Lung (tissue), 12 donors: ENCODE results near the gene EVI5. TPM values are rescaled to one million over a fixed set of nuclear protein-coding genes. Genes with fewer than 3 reads are reported as not detected.

Source experiments
- ATAC-seq: fragments of 200-7000 bp; cut with Tn5 transposase; one replicate; pipeline ENCODE4 v1.9.1; 2020; ENCODE audit warnings: moderate number of reproducible peaks; ENCODE audit not compliant: insufficient read depth, low FRiP score
- DNase-seq, 3 donors: peaks; one replicate each; pipeline ENCODE4 v3.0.0-alpha.2; 2013 to 2017
- H3K27ac ChIP-seq, 2 donors: one replicate each; pipeline ENCODE4 v1.5.1; 2013; ENCODE audit warnings: mild to moderate bottlenecking in 2 of 2, moderate library complexity in 2 of 2, control low read depth in 1 of 2, inconsistent platforms in 1 of 2, low read depth in 1 of 2, low read length in 1 of 2
- H3K27me3 ChIP-seq, 3 donors: one replicate each; pipeline ENCODE4 v1.5.1; 2013; ENCODE audit warnings: low read length in 2 of 3; ENCODE audit not compliant: control insufficient read depth in 3 of 3, insufficient read depth in 3 of 3
- H3K36me3 ChIP-seq, 4 donors: one replicate each; pipeline ENCODE4 v1.5.1; 2013; ENCODE audit warnings: low read length in 4 of 4, mild to moderate bottlenecking in 1 of 4, moderate library complexity in 1 of 4; ENCODE audit not compliant: control insufficient read depth in 4 of 4, insufficient read depth in 4 of 4
- H3K4me1 ChIP-seq, 5 donors: one replicate each; pipeline ENCODE4 v1.5.1; 2013; ENCODE audit warnings: low read length in 5 of 5, mild to moderate bottlenecking in 2 of 5, moderate library complexity in 1 of 5; ENCODE audit not compliant: control insufficient read depth in 5 of 5, insufficient read depth in 5 of 5
- H3K4me3 ChIP-seq: one replicate; pipeline ENCODE4 v1.5.1; 2013; ENCODE audit warnings: mild to moderate bottlenecking, control low read depth, moderate library complexity
- H3K9ac ChIP-seq, 2 donors: one replicate each; pipeline ENCODE4 v1.5.1; 2013; ENCODE audit warnings: low read length in 2 of 2, control low read depth in 1 of 2; ENCODE audit not compliant: insufficient read depth in 1 of 2
- H3K9me3 ChIP-seq, 4 donors: one replicate each; pipeline ENCODE4 v1.5.1; 2013; ENCODE audit warnings: low read length in 3 of 4, mild to moderate bottlenecking in 1 of 4, moderate library complexity in 1 of 4; ENCODE audit not compliant: control insufficient read depth in 4 of 4, insufficient read depth in 3 of 4
- CTCF ChIP-seq: IDR thresholded peaks from 2 replicates; pipeline ENCODE4 v1.5.1; 2012; ENCODE audit warnings: mild to moderate bottlenecking; ENCODE audit errors: control extremely low read depth, extremely low read depth
- WGBS, 2 donors: extraction: QIAGEN DNeasy Blood & Tissue Kit; methylation state at CpG; one replicate each; pipeline ENCODE4 v1.1.7; 2013; 5-methylcytosine and 5-hydroxymethylcytosine counted together
- polyA plus RNA-seq, 2 donors: library from polyadenylated mRNA; stranded (reverse); fragments of 200-250 nt; gene quantifications; one replicate each; pipeline ENCODE4 v1.2.1, GENCODE V29; 2013
- total RNA-seq, 2 donors: library from RNA; depleted of rRNA in 1 of 2; stranded (reverse); fragments of >200 nt in 1 of 2; gene quantifications; one replicate each; pipeline ENCODE4 v1.2.1, GENCODE V29; 2014 to 2021
- donor health status: control.
- donor health status: control.
- donor health status: Bipolar disorder and iron deficiency.
- donor health status: healthy.
- donor health status: DM: yes; HTN: yes; CAD: no.

The EVI5 gene
- total and polyA plus RNA-seq, 4 donors = 4.9 to 88.8 (median 25.1) TPM

DNA sequence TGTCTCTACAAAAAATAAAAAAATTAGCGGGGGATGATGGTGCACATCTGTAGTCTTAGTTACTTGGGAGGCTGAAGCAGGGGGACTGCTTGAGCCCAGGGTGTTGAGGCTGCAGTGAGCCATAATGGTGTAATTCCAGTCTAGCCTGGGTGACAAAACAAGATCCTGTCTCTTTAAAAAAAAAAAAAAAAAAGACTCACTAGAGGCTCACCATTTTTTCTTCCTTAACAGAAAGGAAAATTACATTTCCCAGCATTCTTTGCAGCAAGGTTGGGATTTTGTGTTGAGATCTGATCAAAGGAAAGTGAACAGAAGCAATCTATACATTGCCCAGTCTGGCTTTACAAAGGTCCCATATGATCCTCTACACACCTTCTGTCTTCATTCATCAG is 319.7 kb downstream of the EVI5 start:
- H3K27me3 ChIP-seq = no peaks in the 10 kb centered on the region
- H3K36me3 ChIP-seq = no peaks in the 10 kb centered on the region
- no peak overlapping the region for H3K27ac ChIP-seq
- H3K9me3 ChIP-seq = no peaks in the 10 kb centered on the region
- DNase-seq (no peak), ATAC-seq (no peak)
- no peak overlapping the region for H3K9ac ChIP-seq
- TF ChIP-seq CTCF = no peak
- H3K4me1 ChIP-seq = no peaks in the 10 kb centered on the region
- WGBS, 2 donors = 97 to 100% methylated on average over 1 of the region's 1 CpG
- H3K4me3 ChIP-seq = no peak overlapping the region

DNA sequence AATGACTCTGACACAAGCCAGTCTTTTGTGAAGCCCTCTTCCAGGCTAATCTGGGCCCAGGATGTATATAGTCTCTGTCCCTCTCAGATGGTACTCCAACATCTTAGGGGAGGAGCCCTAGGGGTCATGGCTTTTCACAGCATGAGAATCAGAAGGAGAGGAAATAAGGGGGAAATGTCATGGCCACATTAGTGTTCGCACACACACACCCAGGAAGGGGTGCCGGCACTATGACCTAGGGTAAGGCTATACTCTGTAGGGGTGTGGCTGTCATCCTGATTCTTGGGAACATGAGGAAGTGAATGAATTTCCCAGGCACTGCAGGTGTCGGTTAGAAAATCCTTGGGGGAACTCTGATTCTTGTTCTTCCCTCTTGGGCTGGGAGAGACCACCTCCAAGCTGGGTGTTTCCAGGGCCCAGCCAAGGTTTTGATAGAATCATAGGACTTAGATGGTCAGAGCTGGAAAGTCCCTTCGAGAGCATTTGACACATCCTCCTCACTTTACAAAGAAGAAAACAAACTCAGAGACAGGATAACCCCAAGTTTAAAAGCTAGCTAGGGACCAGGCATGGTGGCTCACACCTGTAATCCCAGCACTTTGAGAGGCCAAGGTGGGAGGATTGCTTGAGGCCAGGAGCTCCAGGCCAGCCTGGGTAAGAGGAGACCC is 320.2 kb downstream of the EVI5 start:
- Histone ChIP-seq H3K4me1 (no peaks in the 10 kb centered on the region), H3K27me3 (no peaks in the 10 kb centered on the region), H3K9me3 (no peaks in the 10 kb centered on the region), H3K36me3 (no peaks in the 10 kb centered on the region), H3K9ac (no peak overlapping the region), H3K4me3 (no peak overlapping the region), H3K27ac (no peak overlapping the region)
- TF ChIP-seq CTCF = no peak
- ATAC-seq = no peak
- WGBS, 2 donors = 54 to 73% methylated on average over 4 of the region's 4 CpGs
- DNase-seq = no peak

DNA sequence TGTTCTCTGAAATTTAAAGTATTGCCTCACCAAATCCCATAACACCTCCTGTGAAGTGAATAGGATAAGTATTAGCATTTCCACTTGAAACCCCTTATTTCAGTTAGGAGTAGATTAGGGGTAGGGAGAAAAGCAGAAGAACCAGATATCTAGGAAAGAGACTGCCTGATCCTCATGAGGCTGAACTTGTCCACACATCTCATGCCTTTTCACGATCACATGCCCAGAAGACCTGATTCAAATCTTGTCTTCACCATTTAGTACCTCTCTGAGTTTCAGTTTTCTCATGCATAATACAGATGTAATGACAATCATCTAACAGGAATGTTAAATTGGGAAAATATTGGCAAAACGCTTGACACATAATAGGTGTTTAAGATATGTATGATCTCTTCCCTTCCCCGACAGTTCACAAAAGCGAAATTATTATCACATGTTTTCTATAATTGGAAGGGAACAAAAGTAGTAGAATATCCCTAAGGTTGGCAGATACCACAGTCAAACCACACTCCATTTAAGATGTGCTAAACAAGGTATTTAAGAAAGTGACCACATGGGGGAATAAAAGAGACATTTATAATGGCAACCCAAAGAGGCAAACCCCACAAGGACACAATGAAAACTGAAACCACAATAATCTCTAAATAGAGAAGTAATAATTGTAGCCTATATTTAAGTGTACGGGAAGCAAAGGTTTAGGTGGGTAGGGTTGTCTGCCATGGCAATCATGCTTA is 323.4 kb downstream of the EVI5 start:
- no peak overlapping the region for H3K27ac ChIP-seq
- no peak for TF ChIP-seq CTCF
- no peak for DNase-seq
- H3K9me3 ChIP-seq = no peaks in the 10 kb centered on the region
- H3K27me3 ChIP-seq = no peaks in the 10 kb centered on the region
- H3K4me1 ChIP-seq = no peaks in the 10 kb centered on the region
- 68 to 76% methylated on average over 5 of the region's 5 CpGs for WGBS, 2 donors
- H3K36me3 ChIP-seq = no peaks in the 10 kb centered on the region
- ATAC-seq = no peak
- H3K4me3 ChIP-seq = no peak overlapping the region
- no peak overlapping the region for H3K9ac ChIP-seq
